Pancreas (tissue), 10 donors: ENCODE results near the gene OR10G7. TPM values are rescaled to one million over a fixed set of nuclear protein-coding genes. Genes with fewer than 3 reads are reported as not detected.

Experiments
- ATAC-seq, 4 donors: fragments of 200-7000 bp; cut with Tn5 transposase; one replicate each; pipeline versions ENCODE4 v1.8.0 to v1.9.1; 2020; ENCODE audit warnings: mild to moderate bottlenecking in 4 of 4, moderate library complexity in 4 of 4
- DNase-seq, 6 donors: peaks; one replicate each; pipeline ENCODE4 v3.0.0-alpha.2; 2020
- FAIRE-seq: peaks from 2 replicates; lab custom pipeline; 2012; peaks lifted over from hg19 to GRCh38; lab: Jason Lieb, UNC
- H3K27ac ChIP-seq, 4 donors: fragments of 200-600 bp; sonication (generic); 1 replicate in 3 of 4; 2 replicates in 1 of 4; pipeline versions ENCODE4 v1.5.0 to v1.8.0; 2020
- H3K27me3 ChIP-seq, 4 donors: fragments of 200-600 bp; one replicate each; pipeline ENCODE4 v1.8.0; 2021
- H3K36me3 ChIP-seq, 3 donors: fragments of 200-600 bp; sonication (generic) in 1 of 3; one replicate each; pipeline versions ENCODE4 v1.5.0 to v1.8.0; 2020 to 2021
- H3K4me1 ChIP-seq, 3 donors: fragments of 200-600 bp; one replicate each; pipeline ENCODE4 v1.8.0; 2021
- H3K4me3 ChIP-seq, 4 donors: fragments of 200-600 bp; sonication (generic) in 2 of 4; one replicate each; pipeline versions ENCODE4 v1.5.0 to v1.8.0; 2020 to 2021
- H3K9me3 ChIP-seq, 4 donors: fragments of 200-600 bp; one replicate each; pipeline ENCODE4 v1.8.0; 2021
- WGBS, 2 donors: extraction: QIAGEN DNeasy Blood & Tissue Kit; methylation state at CpG; one replicate each; pipeline ENCODE4 v1.1.7; 2013; 5-methylcytosine and 5-hydroxymethylcytosine counted together
- intact Hi-C, 3 donors: fragments of 100-400 bp; cut with DNase I; formaldehyde crosslinking; loops; one replicate each; pipeline versions ENCODE4 v1.11.1 to v1.14.2; 2022
- polyA plus RNA-seq, 2 donors: library from polyadenylated mRNA; stranded (reverse); fragments of 200-250 nt; gene quantifications; one replicate each; pipeline ENCODE4 v1.2.3, GENCODE V29; 2013
- total RNA-seq, 6 donors: library from RNA; stranded (reverse); fragmentation: NEBNext Ultra II Directional in 4 of 6; extraction: Animal tissue kit (Norgen Biotek cat#: 25700) in 4 of 6; gene quantifications; one replicate each; pipeline versions ENCODE4 v1.2.1 to v1.2.4, GENCODE V29; 2021 to 2023
- TF ChIP-seq, protein P1 (sequence below), 4 donors: fragments of 200-600 bp; sonication (generic) in 3 of 4; IDR thresholded peaks; one replicate each; pipeline versions ENCODE4 v1.5.0 to v1.8.0; 2021; ENCODE audit warnings: antibody characterized with exemption in 4 of 4
- donor health status: healthy with polysubstance abuse.
- donor health status: DM: no; HTN: no; CAD: no; lungs with moderate emphysema.
- donor health status: DM: no; HTN: no; CAD: no.
- donor health status: control.
- donor health status: control.
- donor health status: Bipolar disorder and iron deficiency.
- donor health status: DM: yes; HTN: yes; CAD: no.
- donor health status: DM: no; HTN: no; CAD: no.
- donor health status: DM: no; HTN: no; CAD: no.
- donor health status: DM: yes; HTN: yes; CAD: no.

The OR10G7 gene
- total and polyA plus RNA-seq, 8 donors: 0.05 TPM; not detected in 7

DNA sequence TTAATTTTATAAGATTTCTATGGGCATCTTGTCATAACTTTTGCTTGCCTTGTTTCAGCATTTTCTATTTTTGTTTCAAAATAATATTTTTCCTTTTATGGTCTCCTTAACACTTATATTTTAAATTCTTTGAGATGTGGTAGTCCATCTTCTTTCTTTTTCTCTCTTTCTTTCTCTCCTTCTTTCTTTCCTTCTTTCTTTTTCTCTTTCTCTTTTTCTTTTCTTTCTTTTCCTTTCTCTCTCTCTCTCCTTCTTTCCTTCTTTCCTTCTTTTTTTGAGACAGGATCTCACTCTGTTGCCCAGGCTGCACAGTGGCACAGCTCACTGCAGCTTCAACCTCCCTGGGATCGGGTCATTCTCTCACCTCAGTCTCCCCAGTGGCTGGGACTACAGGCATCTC, 36.1 kb upstream of the OR10G7 start:
- no peaks in the 10 kb centered on the region for H3K36me3 ChIP-seq
- TF ChIP-seq, protein P1, sequence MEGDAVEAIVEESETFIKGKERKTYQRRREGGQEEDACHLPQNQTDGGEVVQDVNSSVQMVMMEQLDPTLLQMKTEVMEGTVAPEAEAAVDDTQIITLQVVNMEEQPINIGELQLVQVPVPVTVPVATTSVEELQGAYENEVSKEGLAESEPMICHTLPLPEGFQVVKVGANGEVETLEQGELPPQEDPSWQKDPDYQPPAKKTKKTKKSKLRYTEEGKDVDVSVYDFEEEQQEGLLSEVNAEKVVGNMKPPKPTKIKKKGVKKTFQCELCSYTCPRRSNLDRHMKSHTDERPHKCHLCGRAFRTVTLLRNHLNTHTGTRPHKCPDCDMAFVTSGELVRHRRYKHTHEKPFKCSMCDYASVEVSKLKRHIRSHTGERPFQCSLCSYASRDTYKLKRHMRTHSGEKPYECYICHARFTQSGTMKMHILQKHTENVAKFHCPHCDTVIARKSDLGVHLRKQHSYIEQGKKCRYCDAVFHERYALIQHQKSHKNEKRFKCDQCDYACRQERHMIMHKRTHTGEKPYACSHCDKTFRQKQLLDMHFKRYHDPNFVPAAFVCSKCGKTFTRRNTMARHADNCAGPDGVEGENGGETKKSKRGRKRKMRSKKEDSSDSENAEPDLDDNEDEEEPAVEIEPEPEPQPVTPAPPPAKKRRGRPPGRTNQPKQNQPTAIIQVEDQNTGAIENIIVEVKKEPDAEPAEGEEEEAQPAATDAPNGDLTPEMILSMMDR (IDR thresholded peaks at IDR 0.05): no peak
- intact Hi-C loops: loop anchor here in 1 of 3 donors (10.0 kb wide), 2 partner anchors 258 to 518 kb away; no protein-coding TSS in a partner anchor
- no peak for ATAC-seq
- no peaks in the 10 kb centered on the region for H3K4me1 ChIP-seq
- H3K9me3 ChIP-seq: no peaks in the 10 kb centered on the region
- DNase-seq: no peak
- H3K27me3 ChIP-seq: no peaks in the 10 kb centered on the region
- no peak for FAIRE-seq
- no peak overlapping the region for H3K4me3 ChIP-seq
- WGBS, 2 donors: 96 to 100% methylated on average over 1 of the region's 1 CpG
- no peak overlapping the region for H3K27ac ChIP-seq

DNA sequence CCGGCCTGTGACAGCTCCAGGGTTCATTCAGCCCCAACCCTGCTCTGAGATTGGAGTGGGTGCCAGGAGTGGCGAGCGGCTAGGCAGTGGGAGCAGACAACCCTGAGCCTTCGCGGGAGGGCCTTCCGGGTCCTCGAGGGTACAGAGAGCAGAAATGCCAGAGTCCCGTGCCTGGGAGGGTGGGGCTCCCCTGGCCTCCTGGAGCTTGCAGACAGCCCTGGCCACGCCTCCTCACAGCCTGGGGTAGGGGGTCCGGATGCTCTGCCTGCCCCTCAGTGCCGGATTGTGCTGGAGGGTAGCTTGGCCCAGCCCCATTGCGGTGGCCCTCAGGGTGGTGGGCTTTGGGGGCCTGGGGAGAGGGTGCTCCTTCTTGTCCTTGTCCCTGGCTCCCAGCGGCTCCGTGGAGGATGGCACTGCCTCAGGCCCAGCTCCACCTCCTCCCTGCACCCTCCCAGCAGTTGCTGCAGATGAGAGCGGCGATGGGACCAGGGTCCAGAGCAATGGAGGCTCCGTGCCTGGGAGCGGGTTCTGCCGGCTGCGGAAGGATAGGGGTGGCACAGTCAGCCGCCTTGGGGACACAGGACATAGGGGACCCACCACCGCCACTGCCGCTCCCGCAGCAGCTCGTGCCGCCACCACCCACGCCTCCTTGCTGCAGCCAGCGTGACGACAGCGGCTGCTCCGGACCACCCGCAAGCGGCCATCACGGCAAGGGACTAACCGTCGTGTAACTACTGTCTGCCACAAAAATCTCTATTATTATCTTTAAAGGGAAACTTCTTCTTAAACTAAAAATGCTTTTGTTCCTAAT, 34.9 kb upstream of the OR10G7 start:
- H3K4me3 ChIP-seq: peak overlapping the region in 3 of 4 donors; percentile 1 to 39 (median 14)

DNA sequence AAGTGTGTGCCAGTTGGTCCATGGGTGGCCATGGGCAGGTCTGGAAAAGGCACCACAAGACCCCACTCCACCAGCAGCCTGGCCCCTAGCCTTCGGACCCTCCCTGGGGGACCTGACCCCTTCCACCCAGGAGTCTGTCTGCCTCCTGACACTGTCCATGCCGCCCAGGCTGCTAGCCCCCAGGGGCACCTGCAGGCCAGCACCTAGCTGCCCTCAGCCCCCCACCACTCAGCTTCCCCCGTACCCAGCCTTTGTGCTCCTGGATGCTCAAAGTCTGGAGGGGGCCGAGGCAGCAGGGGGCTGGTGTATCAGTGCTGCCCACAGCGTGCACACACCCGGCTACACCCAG, 34.3 kb upstream of the OR10G7 start:
- DNase-seq (no peak), FAIRE-seq (no peak), ATAC-seq (no peak)
- H3K4me1 ChIP-seq: peaks cover 0 to 2% (median 0%) of the 10 kb centered on the region in 3 donors
- no peaks in the 10 kb centered on the region for H3K27me3 ChIP-seq
- 87 to 88% methylated on average over 6 of the region's 6 CpGs for WGBS, 2 donors
- intact Hi-C loops: loop anchor here in 1 of 3 donors (10.0 kb wide), 2 partner anchors 259 to 519 kb away; no protein-coding TSS in a partner anchor
- TF ChIP-seq, protein P1 (IDR thresholded peaks at IDR 0.05): no peak
- H3K36me3 ChIP-seq: no peaks in the 10 kb centered on the region
- no peak overlapping the region for H3K27ac ChIP-seq
- H3K9me3 ChIP-seq: no peaks in the 10 kb centered on the region
- peak overlapping the region in 1 of 4 donors; percentile 39 for H3K4me3 ChIP-seq

More for the DNA sequence above, 34.9 kb upstream of the OR10G7 start:
- Histone ChIP-seq H3K4me1 (peaks cover 0 to 2% (median 0%) of the 10 kb centered on the region in 3 donors), H3K27ac (no peak overlapping the region), H3K36me3 (no peaks in the 10 kb centered on the region), H3K27me3 (no peaks in the 10 kb centered on the region), H3K9me3 (no peaks in the 10 kb centered on the region)
- DNase-seq: peak in 4 of 6 donors; percentile 27 to 77 (median 44)
- FAIRE-seq: no peak
- WGBS, 2 donors: 58% methylated on average over 29 to 36 of the region's 36 CpGs
- intact Hi-C loops: loop anchor here in 1 of 3 donors (10.0 kb wide), 2 partner anchors 259 to 519 kb away; no protein-coding TSS in a partner anchor
- TF ChIP-seq, protein P1 (IDR thresholded peaks at IDR 0.05): no peak
- peak in 3 of 4 donors; percentile 23 to 77 (median 62) for ATAC-seq

DNA sequence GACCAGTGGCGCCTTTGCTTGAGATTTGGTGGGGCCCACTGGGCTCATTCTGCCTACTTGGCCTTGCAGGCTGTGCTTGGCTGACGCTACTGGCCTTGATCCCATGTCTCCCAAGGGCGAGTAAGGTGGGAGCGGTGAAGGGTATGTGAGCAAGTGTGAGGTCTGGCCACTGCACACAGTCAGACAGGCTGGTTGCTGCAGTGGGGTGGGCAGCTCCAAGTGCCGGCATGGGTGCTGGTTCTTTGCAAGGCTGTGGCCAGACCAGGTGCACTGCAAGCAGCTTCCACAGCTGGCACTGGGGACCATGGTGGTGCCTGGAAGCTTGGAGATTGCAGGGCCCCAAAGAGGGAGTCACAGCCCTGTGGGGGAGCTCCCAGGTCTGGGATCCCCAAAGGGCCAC, 33.4 kb upstream of the OR10G7 start:
- no peak overlapping the region for H3K4me3 ChIP-seq
- no peaks in the 10 kb centered on the region for H3K36me3 ChIP-seq
- H3K9me3 ChIP-seq: no peaks in the 10 kb centered on the region
- peak in 1 of 6 donors; percentile 38 for DNase-seq
- H3K27me3 ChIP-seq: no peaks in the 10 kb centered on the region
- H3K4me1 ChIP-seq: peaks cover 0 to 2% (median 0%) of the 10 kb centered on the region in 3 donors
- no peak for FAIRE-seq
- H3K27ac ChIP-seq: no peak overlapping the region
- WGBS, 2 donors: 90 to 96% methylated on average over 5 of the region's 5 CpGs
- intact Hi-C loops: loop anchor here in 1 of 3 donors (10.0 kb wide), 2 partner anchors 260 to 520 kb away; no protein-coding TSS in a partner anchor
- no peak for ATAC-seq
- TF ChIP-seq, protein P1 (IDR thresholded peaks at IDR 0.05): no peak
